Measurements from ENCODE around the gene BOLA2.
"Not testable (repeated sequence)": the region's sequence is repeated elsewhere in the genome, so short reads cannot be mapped to it uniquely, and the experiment has no call there.

BOLA2 gene

GRCh38 chr16:29454269-29454668 is at the start of gene BOLA2, which contains the start of gene SLX1B:
Gene BOLA2, minus strand, starts transcription at chr16:29454351. Its CDS starts 98 bp downstream, at chr16:29454253.
Gene SLX1B, plus strand, starts transcription at chr16:29454533.
- in situ Hi-C loops (cut with HindIII; ENCODE audit: low pct_ligation_motif_present, low sequenced_read_pairs); H3K27me3 ChIP-seq (replicated peaks); H3K4me3 ChIP-seq (ENCODE audit: low read depth, low read length); DNase-seq; H3K27ac ChIP-seq; H3K36me3 ChIP-seq (replicated peaks): not testable (repeated sequence)

GRCh38 chr16:29482276-29482675 is 28.1 kb upstream of the BOLA2 start:
- H3K27ac ChIP-seq; H3K27me3 ChIP-seq (replicated peaks); H3K4me3 ChIP-seq (ENCODE audit: low read depth, low read length); in situ Hi-C loops (cut with HindIII; ENCODE audit: low pct_ligation_motif_present, low sequenced_read_pairs); H3K36me3 ChIP-seq (replicated peaks); DNase-seq: not testable (repeated sequence)

GRCh38 chr16:29472065-29472464 is 17.9 kb upstream of the BOLA2 start:
- H3K27ac ChIP-seq; DNase-seq; H3K27me3 ChIP-seq (replicated peaks); in situ Hi-C loops (cut with HindIII; ENCODE audit: low pct_ligation_motif_present, low sequenced_read_pairs); H3K4me3 ChIP-seq (ENCODE audit: low read depth, low read length); H3K36me3 ChIP-seq (replicated peaks): not testable (repeated sequence)

DNA sequence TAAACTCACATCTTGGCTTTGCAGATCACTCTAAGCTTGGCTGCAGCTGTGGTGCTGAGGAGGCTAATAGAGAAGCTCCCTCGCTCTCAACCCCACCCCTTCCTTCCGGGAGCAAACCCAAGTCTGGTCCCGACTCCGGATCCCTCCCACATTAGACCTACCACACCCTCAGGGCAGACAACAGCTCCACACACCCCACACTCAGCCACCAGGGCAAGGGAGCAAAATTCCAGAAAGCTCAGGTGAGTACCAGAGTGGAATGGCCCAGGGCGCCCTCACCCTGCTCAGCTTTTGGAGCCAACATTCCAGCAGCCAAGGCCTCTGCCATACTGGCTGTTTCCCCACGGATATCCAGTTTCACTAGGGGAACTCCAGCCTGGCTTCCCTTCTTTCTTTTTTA is 15.5 kb upstream of the BOLA2 start:
- H3K27ac ChIP-seq; H3K4me3 ChIP-seq (ENCODE audit: low read depth, low read length); H3K36me3 ChIP-seq (replicated peaks); H3K27me3 ChIP-seq (replicated peaks); in situ Hi-C loops (cut with HindIII; ENCODE audit: low pct_ligation_motif_present, low sequenced_read_pairs): not testable (repeated sequence)
- peak; percentile 29 for DNase-seq

- in situ Hi-C loops (cut with HindIII; ENCODE audit: low pct_ligation_motif_present, low sequenced_read_pairs), result not testable (repeated sequence)
Observed at GRCh38 chr16:29467654-29468366, 13.7 kb upstream of the BOLA2 start.

GRCh38 chr16:29466904-29467303 is 12.8 kb upstream of the BOLA2 start:
- H3K36me3 ChIP-seq (replicated peaks); DNase-seq; H3K27ac ChIP-seq; H3K27me3 ChIP-seq (replicated peaks); H3K4me3 ChIP-seq (ENCODE audit: low read depth, low read length); in situ Hi-C loops (cut with HindIII; ENCODE audit: low pct_ligation_motif_present, low sequenced_read_pairs): not testable (repeated sequence)

More at GRCh38 chr16:29467654-29468366, 13.7 kb upstream of the BOLA2 start:
- H3K4me3 ChIP-seq (ENCODE audit: low read depth, low read length); H3K27ac ChIP-seq; H3K36me3 ChIP-seq (replicated peaks); H3K27me3 ChIP-seq (replicated peaks); DNase-seq: not testable (repeated sequence)

DNA sequence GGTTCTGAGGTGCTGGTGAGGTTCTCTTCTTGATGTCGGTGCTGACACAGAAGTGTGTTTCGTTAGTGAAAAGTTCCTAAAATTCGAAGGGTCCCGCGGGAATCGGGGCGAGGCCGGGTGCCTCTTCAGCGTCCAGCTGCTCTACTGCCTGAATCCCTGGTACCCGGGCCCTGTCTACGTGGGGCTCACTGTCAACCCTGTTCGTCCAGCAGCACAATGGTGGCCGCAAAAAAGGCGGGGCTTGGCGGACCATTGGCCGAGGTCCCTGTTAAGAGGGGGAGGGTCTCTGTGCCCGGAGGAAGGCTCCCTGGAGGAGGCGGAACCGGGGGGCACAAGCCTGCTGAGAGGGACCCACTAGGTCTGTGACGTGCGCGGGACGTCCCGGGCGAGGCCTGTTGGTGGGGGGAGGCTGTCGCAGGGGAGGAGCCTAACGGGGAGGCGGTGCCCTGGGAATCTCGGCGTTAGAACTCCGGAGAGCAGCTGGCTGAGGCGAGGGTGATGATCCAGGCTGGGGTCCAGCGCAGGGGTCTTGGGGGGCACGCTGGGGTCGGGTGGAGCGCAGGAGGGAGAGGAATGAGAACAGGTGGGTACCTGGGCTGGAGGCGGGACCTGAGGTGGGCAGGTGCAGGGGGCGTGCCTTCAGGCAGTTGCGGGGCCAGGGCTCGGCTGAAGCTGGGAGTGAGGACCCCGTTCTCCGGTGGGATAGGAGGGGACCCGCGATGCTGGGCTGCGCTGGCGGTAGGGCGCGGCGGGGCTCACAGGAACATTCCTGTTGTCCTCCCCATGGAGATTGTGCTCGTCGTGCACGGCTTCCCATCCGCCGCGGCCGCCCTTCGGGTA is 12.1 kb upstream of the BOLA2 start:
- DNase-seq; in situ Hi-C loops (cut with HindIII; ENCODE audit: low pct_ligation_motif_present, low sequenced_read_pairs): not testable (repeated sequence)

DNA sequence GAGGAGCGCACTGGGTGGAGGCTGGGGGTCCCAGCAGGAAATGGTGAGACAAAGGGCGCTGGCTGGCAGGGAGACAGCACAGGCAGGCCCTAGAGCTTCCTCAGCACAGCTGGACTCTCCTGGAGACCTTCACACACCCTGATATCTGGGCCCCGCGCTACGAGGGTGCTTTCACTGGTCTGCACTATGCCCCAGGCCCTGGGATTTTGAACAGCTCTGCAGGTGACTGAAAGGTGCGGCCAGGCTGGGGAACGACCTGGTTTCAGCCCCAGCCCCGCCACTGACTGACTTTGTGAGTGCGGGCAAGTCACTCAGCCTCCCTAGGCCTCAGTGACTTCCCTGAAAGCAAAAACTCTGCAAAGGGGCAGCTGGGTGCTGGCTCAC is 6.5 kb upstream of the BOLA2 start:
- H3K4me3 ChIP-seq (ENCODE audit: low read depth, low read length); H3K36me3 ChIP-seq (replicated peaks); in situ Hi-C loops (cut with HindIII; ENCODE audit: low pct_ligation_motif_present, low sequenced_read_pairs); H3K27ac ChIP-seq; H3K27me3 ChIP-seq (replicated peaks); DNase-seq: not testable (repeated sequence)

More for the DNA sequence above, 12.1 kb upstream of the BOLA2 start:
- H3K27me3 ChIP-seq (replicated peaks); H3K36me3 ChIP-seq (replicated peaks); H3K4me3 ChIP-seq (ENCODE audit: low read depth, low read length); H3K27ac ChIP-seq: not testable (repeated sequence)

DNA sequence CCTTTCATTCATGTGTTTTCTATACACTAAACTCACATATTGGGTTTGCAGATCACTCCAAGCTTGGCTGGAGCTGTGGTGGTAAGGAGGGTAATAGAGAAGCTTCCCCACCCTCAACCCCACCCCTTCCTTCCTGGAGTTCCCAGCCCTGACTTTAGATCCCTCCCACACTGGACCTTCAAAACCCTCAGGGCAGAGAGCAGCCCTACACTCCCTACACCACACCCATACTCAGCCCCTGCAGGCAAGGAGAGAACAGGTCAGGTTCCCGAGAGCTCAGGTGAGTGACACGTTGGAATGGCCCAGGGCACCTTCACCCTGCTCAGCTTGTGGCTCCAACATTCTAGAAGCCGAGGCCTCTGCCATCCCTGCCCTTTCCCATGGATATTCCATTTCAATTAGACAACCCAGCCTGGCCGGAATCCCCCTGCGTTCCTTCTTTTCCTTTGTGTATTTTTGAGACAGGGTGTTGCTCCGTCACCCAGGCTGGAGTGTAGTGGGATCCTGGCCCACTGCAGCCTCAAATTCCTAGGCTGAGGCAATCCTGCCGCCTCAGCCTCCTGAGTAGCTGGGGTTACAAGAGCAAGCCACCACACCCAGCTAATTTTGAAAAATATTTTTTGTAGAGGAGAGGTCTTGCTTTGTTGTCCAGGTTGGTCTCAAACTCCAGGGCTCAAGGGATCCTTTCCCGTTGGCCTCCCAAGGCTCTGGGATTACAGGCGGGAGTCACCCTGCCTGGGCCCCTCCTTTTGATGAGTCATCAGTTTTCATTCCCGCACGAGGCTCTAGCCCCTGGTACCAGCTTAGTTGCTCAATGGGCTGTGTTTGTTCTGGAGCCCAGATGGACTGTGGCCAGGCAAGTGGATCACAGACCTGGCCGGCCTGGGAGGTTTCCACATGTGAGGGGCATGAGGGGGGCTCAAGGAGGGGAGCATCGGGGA is 5.8 kb upstream of the BOLA2 start, which contains the start of gene SULT1A4:
TSS of gene SULT1A4 (plus strand) at position 208 of the 941 bp plus-strand sequence. CDS start 1,473 bp downstream, outside the sequence.
- in situ Hi-C loops (cut with HindIII; ENCODE audit: low pct_ligation_motif_present, low sequenced_read_pairs); DNase-seq; H3K27me3 ChIP-seq (replicated peaks); H3K27ac ChIP-seq; H3K36me3 ChIP-seq (replicated peaks); H3K4me3 ChIP-seq (ENCODE audit: low read depth, low read length): not testable (repeated sequence)

DNA sequence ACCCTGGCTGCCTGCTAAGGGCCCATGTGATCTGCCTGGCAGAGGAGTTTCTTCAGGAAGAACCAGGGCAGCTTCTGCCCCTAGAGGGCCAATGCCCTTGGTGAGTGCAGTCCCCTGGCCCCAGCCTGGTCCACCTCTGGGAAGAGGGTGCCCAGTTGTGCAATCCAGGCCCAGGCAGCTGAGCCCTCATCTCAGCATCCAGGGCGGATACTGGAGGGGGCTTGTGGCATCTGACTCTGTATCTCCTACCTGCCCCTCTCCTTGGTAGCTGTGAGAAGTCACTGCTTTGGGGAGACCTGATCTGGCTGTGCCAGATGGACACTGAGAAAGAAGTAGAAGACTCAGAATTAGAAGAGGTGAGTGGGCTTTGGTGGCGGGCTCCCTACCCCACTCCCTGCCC is 3.5 kb upstream of the BOLA2 start:
- H3K27ac ChIP-seq; H3K4me3 ChIP-seq (ENCODE audit: low read depth, low read length); H3K36me3 ChIP-seq (replicated peaks); in situ Hi-C loops (cut with HindIII; ENCODE audit: low pct_ligation_motif_present, low sequenced_read_pairs); H3K27me3 ChIP-seq (replicated peaks); DNase-seq: not testable (repeated sequence)

GRCh38 chr16:29454828-29455227 is 677 bp upstream of the BOLA2 start:
- H3K27me3 ChIP-seq (replicated peaks); H3K27ac ChIP-seq; H3K36me3 ChIP-seq (replicated peaks); DNase-seq; in situ Hi-C loops (cut with HindIII; ENCODE audit: low pct_ligation_motif_present, low sequenced_read_pairs); H3K4me3 ChIP-seq (ENCODE audit: low read depth, low read length): not testable (repeated sequence)

DNA sequence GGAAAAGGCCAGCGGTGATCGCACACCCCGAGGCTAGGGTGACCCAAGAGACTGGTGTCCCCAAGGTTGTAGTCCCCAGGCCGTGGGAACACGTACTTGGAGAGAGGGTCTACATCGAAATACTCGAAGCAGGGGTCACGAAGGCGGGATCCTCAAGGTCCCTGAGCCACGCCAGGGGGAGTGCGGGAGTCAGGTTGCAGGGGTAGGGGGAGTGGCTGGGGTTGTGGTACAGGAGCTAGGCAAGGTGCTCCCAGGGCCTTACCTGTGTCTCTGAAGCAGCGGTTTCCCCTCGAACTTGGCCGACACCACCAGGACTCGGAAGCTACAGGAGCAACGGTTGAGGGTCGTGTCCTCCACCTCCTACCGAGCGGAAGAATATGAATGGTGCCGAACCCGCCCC is 397 bp downstream of the BOLA2 start:
- H3K4me3 ChIP-seq (ENCODE audit: low read depth, low read length); DNase-seq; H3K27me3 ChIP-seq (replicated peaks); H3K36me3 ChIP-seq (replicated peaks); in situ Hi-C loops (cut with HindIII; ENCODE audit: low pct_ligation_motif_present, low sequenced_read_pairs); H3K27ac ChIP-seq: not testable (repeated sequence)

GRCh38 chr16:29425390-29425789 is 28.8 kb downstream of the BOLA2 start:
- in situ Hi-C loops (cut with HindIII; ENCODE audit: low pct_ligation_motif_present, low sequenced_read_pairs); H3K27ac ChIP-seq; H3K27me3 ChIP-seq (replicated peaks); H3K36me3 ChIP-seq (replicated peaks); DNase-seq; H3K4me3 ChIP-seq (ENCODE audit: low read depth, low read length): not testable (repeated sequence)

DNA sequence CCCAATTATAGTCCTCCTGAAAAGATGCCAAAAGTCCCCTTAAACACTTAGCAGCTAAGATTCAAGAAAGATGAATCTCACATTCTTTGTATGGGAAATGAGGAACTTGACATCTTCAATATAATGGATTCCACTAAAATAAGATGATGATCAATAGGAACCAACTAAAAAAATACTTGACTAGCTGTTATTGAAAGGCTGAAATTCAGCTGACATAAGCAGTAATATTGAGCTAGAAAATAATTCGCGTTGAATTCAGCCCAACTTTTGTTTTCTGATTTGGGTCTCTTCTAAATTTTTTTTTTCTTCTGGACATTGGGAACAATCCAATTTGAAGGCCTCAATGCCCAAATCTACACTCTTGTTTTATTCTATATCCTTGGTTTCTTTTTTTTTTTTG is 30.6 kb downstream of the BOLA2 start:
- H3K27ac ChIP-seq; DNase-seq; H3K4me3 ChIP-seq (ENCODE audit: low read depth, low read length); H3K36me3 ChIP-seq (replicated peaks); H3K27me3 ChIP-seq (replicated peaks); in situ Hi-C loops (cut with HindIII; ENCODE audit: low pct_ligation_motif_present, low sequenced_read_pairs): not testable (repeated sequence)

Data from brain microvascular endothelial cell (primary cell).